NB4 (cell line): ENCODE measurements around the gene ANKRD6.

ENCODE experiments used
- CTCF ChIP-seq: IDR thresholded peaks from one replicate; pipeline ENCODE4 v1.5.1; 2012; ENCODE audit warnings: low read depth, low read length
- MAX ChIP-seq: IDR thresholded peaks from 2 replicates; pipeline ENCODE4 v1.6.1; 2011; ENCODE audit warnings: low read depth, low read length
- MYC ChIP-seq: IDR thresholded peaks from 2 replicates; pipeline ENCODE4 v1.6.1; 2011; ENCODE audit warnings: low read depth, low read length
- POLR2A ChIP-seq: IDR thresholded peaks from 2 replicates; pipeline ENCODE4 v1.6.1; 2011; ENCODE audit warnings: mild to moderate bottlenecking; ENCODE audit not compliant: insufficient read length; ENCODE audit errors: extremely low read depth

GRCh38 chr6:89436226-89436625 lies 3.3 kb downstream of the ANKRD6 start:
- TF ChIP-seq POLR2A = no peak
- TF ChIP-seq CTCF = no peak
- TF ChIP-seq MYC = no peak
- no peak for TF ChIP-seq MAX
